K562 (cell line): ENCODE results near the gene POC1B. TPM values are rescaled to one million over a fixed set of nuclear protein-coding genes. Genes with fewer than 3 reads are reported as not detected.

Experiments
- CHD4 ChIP-seq: fragments of 200-600 bp; sonication (generic); IDR thresholded peaks from 3 replicates; pipeline ENCODE4 v1.6.1; 2012; ENCODE audit warnings: low read depth, mild to moderate bottlenecking, mixed read lengths, low read length, inconsistent platforms; ENCODE audit not compliant: insufficient read depth, insufficient replicate concordance, poor library complexity, severe bottlenecking
- FOXA3 ChIP-seq, 2 experiments: fragments of 450-650 bp in 1 of 2; sonication (generic) in 1 of 2; formaldehyde crosslinking; IDR thresholded peaks in 1 of 2; conservative IDR thresholded peaks in 1 of 2; 2 replicates each; pipeline versions ENCODE4 v1.4.0 to v1.8.0; 2020 to 2022; ENCODE audit warnings: mild to moderate bottlenecking in 2 of 2, missing genetic modification reagents in 1 of 2
- HEY1 ChIP-seq: fragments of 250-450 bp; sonication (Bioruptor Pico); IDR thresholded peaks from 2 replicates; pipeline ENCODE4 v1.5.0; 2020; ENCODE audit warnings: mild to moderate bottlenecking, moderate library complexity, borderline replicate concordance
- PCBP1 ChIP-seq: fragments of 200-400 bp; formaldehyde crosslinking; IDR thresholded peaks from 2 replicates; pipeline ENCODE4 v1.6.1; 2018; ENCODE audit warnings: mild to moderate bottlenecking, low read depth, low read length; ENCODE audit not compliant: poor library complexity, severe bottlenecking
- SLC30A9 ChIP-seq: fragments of 250-450 bp; sonication (Bioruptor Pico); IDR thresholded peaks from 2 replicates; pipeline ENCODE4 v1.8.0; 2022; ENCODE audit warnings: mild to moderate bottlenecking, moderate library complexity
- SMAD1 ChIP-seq: fragments of 150-350 bp; IDR thresholded peaks from 2 replicates; pipeline ENCODE4 v1.6.1; 2014; ENCODE audit warnings: low read length, low read depth; ENCODE audit not compliant: partially characterized antibody
- SRSF9 ChIP-seq: fragments of 200-400 bp; formaldehyde crosslinking; IDR thresholded peaks from 2 replicates; pipeline ENCODE4 v1.6.1; 2017; ENCODE audit warnings: low read depth, low read length, borderline replicate concordance
- TBL1XR1 ChIP-seq, 2 experiments: IDR thresholded peaks; 2 replicates each; pipeline ENCODE4 v1.6.1; 2012; ENCODE audit warnings: improper control_type of control experiment in 2 of 2, low read length in 2 of 2, mild to moderate bottlenecking in 1 of 2
- ZBTB8A ChIP-seq: fragments of 450-650 bp; IDR thresholded peaks from 2 replicates; pipeline ENCODE4 v1.6.1; 2018; ENCODE audit warnings: mild to moderate bottlenecking, moderate library complexity; ENCODE audit not compliant: partially characterized antibody
- ZNF12 ChIP-seq: sonication (generic); formaldehyde crosslinking; IDR thresholded peaks from 2 replicates; pipeline ENCODE4 v1.4.0; 2020; ENCODE audit warnings: mild to moderate bottlenecking, missing genetic modification reagents
- ZNF696 ChIP-seq: fragments of 250-450 bp; sonication (Bioruptor Pico); conservative IDR thresholded peaks from 2 replicates; pipeline ENCODE4 v1.4.0; 2020; ENCODE audit warnings: mild to moderate bottlenecking, moderate library complexity
- polyA plus RNA-seq, 8 experiments: library from polyadenylated mRNA; depleted of rRNA in 4 of 8; stranded (reverse) in 5 of 8; unstranded in 3 of 8; fragments of >200 nt; fragmentation: Nextera tagmentation in 2 of 8; fragmentation: Illumina TruSeq in 1 of 8; extraction: Ambion mirVana in 2 of 8; extraction: Trizol in 1 of 8; gene quantifications; 2 replicates each; pipeline versions ENCODE4 v1.2.1 to v1.2.3, GENCODE V29; 2011 to 2014; ENCODE audit warnings: inconsistent platforms in 1 of 8, missing spikeins in 1 of 8
- total RNA-seq, 7 experiments: library from RNA; depleted of rRNA in 6 of 7; stranded (reverse); fragments of >200 nt in 6 of 7; fragmentation: Illumina TruSeq in 2 of 7; extraction: Trizol in 2 of 7; gene quantifications; 2 replicates each; pipeline versions ENCODE4 v1.2.1 to v1.2.3, GENCODE V29; 2011 to 2021; ENCODE audit warnings: low replicate concordance in 1 of 7
- TF ChIP-seq, protein P1 (sequence below): fragments of 450-650 bp; conservative IDR thresholded peaks from 2 replicates; pipeline ENCODE4 v1.6.1; 2016; ENCODE audit warnings: missing genetic modification characterization, low read depth, mild to moderate bottlenecking, control low read depth, missing compliant biosample characterization
- TF ChIP-seq, protein P2 (sequence below): fragments of 450-650 bp; IDR thresholded peaks from 2 replicates; pipeline ENCODE4 v1.6.1; 2016; ENCODE audit warnings: mild to moderate bottlenecking
- TF ChIP-seq, protein P3 (sequence below): fragments of 250-450 bp; sonication (Bioruptor Pico); IDR thresholded peaks from 2 replicates; pipeline ENCODE4 v1.5.0; 2021
- TF ChIP-seq, protein P4 (sequence below): sonication (generic); formaldehyde crosslinking; IDR thresholded peaks from 2 replicates; pipeline ENCODE4 v1.8.1; 2023; ENCODE audit warnings: mild to moderate bottlenecking, missing genetic modification reagents
- TF ChIP-seq, protein P5 (sequence below): fragments of 250-450 bp; sonication (Bioruptor Pico); IDR thresholded peaks from 2 replicates; pipeline ENCODE4 v1.5.0; 2021; ENCODE audit warnings: mild to moderate bottlenecking, borderline replicate concordance

POC1B gene
- total and polyA plus RNA-seq, 9 of the 15 experiments (the other 6 are each of a cell fraction or from before 2014, with no cell fraction given): 4.5 to 16.1 (median 10.4) TPM

DNA sequence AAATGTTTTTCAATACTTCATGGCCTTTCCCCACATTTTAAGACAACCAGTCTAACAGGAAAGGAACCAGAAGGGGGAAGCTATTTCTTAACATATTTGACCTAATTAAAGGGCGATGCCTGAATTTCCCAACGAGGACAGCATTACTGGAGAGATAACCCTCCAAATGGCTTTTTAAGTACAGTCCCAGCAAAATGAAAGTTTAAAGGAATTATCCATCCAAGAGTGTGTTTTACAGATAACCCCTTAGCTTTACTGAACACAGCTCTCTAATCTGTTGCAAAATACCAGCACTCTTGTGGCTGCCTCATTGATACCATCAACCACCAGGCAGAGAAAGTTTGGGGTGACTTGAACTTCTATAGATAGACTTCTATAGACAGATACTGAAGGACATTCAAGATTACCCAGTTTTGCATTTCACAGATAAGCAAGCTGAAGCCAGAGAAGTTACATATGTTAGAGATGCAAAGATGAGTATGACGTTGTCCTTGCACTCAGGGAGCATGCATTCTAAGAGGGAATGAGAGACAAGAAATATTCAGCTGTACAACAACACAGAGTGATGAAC, 132.2 kb downstream of the POC1B start (continued):
- TF ChIP-seq, protein P1, sequence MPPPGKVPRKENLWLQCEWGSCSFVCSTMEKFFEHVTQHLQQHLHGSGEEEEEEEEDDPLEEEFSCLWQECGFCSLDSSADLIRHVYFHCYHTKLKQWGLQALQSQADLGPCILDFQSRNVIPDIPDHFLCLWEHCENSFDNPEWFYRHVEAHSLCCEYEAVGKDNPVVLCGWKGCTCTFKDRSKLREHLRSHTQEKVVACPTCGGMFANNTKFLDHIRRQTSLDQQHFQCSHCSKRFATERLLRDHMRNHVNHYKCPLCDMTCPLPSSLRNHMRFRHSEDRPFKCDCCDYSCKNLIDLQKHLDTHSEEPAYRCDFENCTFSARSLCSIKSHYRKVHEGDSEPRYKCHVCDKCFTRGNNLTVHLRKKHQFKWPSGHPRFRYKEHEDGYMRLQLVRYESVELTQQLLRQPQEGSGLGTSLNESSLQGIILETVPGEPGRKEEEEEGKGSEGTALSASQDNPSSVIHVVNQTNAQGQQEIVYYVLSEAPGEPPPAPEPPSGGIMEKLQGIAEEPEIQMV: no peak
- TF ChIP-seq HEY1 (CRISPR knock-in tag) (peak; percentile 78; the same call in 1 of the 2 replicates), SLC30A9 (CRISPR knock-in tag) (no peak), TBL1XR1 (IDR thresholded peaks at IDR 0.05; ENCODE audit: low read length in 2 of 2) (peak; percentile 86 to 95; a peak in 3 of 4 replicates), SRSF9 (no peak), SMAD1 (peak; percentile 22), PCBP1 (no peak), ZBTB8A (no peak), ZNF12 (no peak), FOXA3 (CRISPR knock-in tag; conservative IDR thresholded peaks at IDR 0.05 in 1 of 2, IDR thresholded peaks at IDR 0.05 in 1 of 2) (peak in 1 of 2 experiments; percentile 5; a peak in 2 of 4 replicates), ZNF696 (CRISPR knock-in tag) (no peak), CHD4 (no peak)
- TF ChIP-seq, protein P2, sequence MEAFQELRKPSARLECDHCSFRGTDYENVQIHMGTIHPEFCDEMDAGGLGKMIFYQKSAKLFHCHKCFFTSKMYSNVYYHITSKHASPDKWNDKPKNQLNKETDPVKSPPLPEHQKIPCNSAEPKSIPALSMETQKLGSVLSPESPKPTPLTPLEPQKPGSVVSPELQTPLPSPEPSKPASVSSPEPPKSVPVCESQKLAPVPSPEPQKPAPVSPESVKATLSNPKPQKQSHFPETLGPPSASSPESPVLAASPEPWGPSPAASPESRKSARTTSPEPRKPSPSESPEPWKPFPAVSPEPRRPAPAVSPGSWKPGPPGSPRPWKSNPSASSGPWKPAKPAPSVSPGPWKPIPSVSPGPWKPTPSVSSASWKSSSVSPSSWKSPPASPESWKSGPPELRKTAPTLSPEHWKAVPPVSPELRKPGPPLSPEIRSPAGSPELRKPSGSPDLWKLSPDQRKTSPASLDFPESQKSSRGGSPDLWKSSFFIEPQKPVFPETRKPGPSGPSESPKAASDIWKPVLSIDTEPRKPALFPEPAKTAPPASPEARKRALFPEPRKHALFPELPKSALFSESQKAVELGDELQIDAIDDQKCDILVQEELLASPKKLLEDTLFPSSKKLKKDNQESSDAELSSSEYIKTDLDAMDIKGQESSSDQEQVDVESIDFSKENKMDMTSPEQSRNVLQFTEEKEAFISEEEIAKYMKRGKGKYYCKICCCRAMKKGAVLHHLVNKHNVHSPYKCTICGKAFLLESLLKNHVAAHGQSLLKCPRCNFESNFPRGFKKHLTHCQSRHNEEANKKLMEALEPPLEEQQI: peak; percentile 79; the same call in 1 of the 2 replicates
- TF ChIP-seq, protein P3, sequence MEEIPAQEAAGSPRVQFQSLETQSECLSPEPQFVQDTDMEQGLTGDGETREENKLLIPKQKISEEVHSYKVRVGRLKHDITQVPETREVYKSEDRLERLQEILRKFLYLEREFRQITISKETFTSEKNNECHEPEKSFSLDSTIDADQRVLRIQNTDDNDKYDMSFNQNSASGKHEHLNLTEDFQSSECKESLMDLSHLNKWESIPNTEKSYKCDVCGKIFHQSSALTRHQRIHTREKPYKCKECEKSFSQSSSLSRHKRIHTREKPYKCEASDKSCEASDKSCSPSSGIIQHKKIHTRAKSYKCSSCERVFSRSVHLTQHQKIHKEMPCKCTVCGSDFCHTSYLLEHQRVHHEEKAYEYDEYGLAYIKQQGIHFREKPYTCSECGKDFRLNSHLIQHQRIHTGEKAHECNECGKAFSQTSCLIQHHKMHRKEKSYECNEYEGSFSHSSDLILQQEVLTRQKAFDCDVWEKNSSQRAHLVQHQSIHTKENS: no peak
- TF ChIP-seq, protein P4, sequence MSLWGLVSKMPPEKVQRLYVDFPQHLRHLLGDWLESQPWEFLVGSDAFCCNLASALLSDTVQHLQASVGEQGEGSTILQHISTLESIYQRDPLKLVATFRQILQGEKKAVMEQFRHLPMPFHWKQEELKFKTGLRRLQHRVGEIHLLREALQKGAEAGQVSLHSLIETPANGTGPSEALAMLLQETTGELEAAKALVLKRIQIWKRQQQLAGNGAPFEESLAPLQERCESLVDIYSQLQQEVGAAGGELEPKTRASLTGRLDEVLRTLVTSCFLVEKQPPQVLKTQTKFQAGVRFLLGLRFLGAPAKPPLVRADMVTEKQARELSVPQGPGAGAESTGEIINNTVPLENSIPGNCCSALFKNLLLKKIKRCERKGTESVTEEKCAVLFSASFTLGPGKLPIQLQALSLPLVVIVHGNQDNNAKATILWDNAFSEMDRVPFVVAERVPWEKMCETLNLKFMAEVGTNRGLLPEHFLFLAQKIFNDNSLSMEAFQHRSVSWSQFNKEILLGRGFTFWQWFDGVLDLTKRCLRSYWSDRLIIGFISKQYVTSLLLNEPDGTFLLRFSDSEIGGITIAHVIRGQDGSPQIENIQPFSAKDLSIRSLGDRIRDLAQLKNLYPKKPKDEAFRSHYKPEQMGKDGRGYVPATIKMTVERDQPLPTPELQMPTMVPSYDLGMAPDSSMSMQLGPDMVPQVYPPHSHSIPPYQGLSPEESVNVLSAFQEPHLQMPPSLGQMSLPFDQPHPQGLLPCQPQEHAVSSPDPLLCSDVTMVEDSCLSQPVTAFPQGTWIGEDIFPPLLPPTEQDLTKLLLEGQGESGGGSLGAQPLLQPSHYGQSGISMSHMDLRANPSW (CRISPR knock-in tag): no peak
- TF ChIP-seq, protein P5, sequence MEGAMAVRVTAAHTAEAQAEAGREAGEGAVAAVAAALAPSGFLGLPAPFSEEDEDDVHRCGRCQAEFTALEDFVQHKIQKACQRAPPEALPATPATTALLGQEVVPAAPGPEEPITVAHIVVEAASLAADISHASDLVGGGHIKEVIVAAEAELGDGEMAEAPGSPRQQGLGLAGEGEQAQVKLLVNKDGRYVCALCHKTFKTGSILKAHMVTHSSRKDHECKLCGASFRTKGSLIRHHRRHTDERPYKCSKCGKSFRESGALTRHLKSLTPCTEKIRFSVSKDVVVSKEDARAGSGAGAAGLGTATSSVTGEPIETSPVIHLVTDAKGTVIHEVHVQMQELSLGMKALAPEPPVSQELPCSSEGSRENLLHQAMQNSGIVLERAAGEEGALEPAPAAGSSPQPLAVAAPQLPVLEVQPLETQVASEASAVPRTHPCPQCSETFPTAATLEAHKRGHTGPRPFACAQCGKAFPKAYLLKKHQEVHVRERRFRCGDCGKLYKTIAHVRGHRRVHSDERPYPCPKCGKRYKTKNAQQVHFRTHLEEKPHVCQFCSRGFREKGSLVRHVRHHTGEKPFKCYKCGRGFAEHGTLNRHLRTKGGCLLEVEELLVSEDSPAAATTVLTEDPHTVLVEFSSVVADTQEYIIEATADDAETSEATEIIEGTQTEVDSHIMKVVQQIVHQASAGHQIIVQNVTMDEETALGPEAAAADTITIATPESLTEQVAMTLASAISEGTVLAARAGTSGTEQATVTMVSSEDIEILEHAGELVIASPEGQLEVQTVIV (CRISPR knock-in tag): no peak
